HepG2 (cell line): ENCODE results near the gene KIF2C. TPM values are rescaled to one million over a fixed set of nuclear protein-coding genes. Genes with fewer than 3 reads are reported as not detected.
A peak's percentile ranks its signal among the peaks of the same experiment; 100 is the strongest.

Experiments
- HIC2 ChIP-seq: sonication (generic); formaldehyde crosslinking; IDR thresholded peaks from 2 replicates; pipeline ENCODE4 v1.9.0; 2022; ENCODE audit warnings: low read depth, missing genetic modification reagents
- IRF9 ChIP-seq: sonication (generic); formaldehyde crosslinking; IDR thresholded peaks from 2 replicates; pipeline ENCODE4 v1.8.0; 2022; ENCODE audit warnings: missing genetic modification reagents, mild to moderate bottlenecking, borderline replicate concordance
- KLF9 ChIP-seq: IDR thresholded peaks from 2 replicates; pipeline ENCODE4 v1.6.1; 2016; ENCODE audit warnings: low read depth
- NR2F2 ChIP-seq: IDR thresholded peaks from 2 replicates; pipeline ENCODE4 v1.6.1; 2012; ENCODE audit warnings: low read depth, inconsistent platforms, borderline replicate concordance
- PBX3 ChIP-seq: sonication (generic); formaldehyde crosslinking; IDR thresholded peaks from 2 replicates; pipeline ENCODE4 v1.8.1; 2023; ENCODE audit warnings: missing genetic modification reagents, inconsistent platforms, borderline replicate concordance
- REST ChIP-seq, 2 experiments: IDR thresholded peaks; 2 replicates each; pipeline ENCODE4 v1.6.1; 2011 to 2012; ENCODE audit warnings: low read length in 2 of 2, borderline replicate concordance in 1 of 2, low read depth in 1 of 2, mild to moderate bottlenecking in 1 of 2, moderate library complexity in 1 of 2
- SALL2 ChIP-seq: sonication (generic); formaldehyde crosslinking; IDR thresholded peaks from 2 replicates; pipeline ENCODE4 v1.8.1; 2023; ENCODE audit warnings: mild to moderate bottlenecking, missing genetic modification reagents, inconsistent platforms
- SRY ChIP-seq: sonication (generic); formaldehyde crosslinking; IDR thresholded peaks from 2 replicates; pipeline ENCODE4 v1.8.0; 2022; ENCODE audit warnings: mild to moderate bottlenecking, missing genetic modification reagents
- TBX3 ChIP-seq: fragments of 450-650 bp; IDR thresholded peaks from 2 replicates; pipeline ENCODE4 v1.6.1; 2017; ENCODE audit warnings: antibody characterized with exemption, mild to moderate bottlenecking, inconsistent platforms, borderline replicate concordance
- THAP8 ChIP-seq: sonication (generic); formaldehyde crosslinking; IDR thresholded peaks from 2 replicates; pipeline ENCODE4 v1.5.1; 2020; ENCODE audit warnings: missing genetic modification reagents, mild to moderate bottlenecking, borderline replicate concordance
- WIZ ChIP-seq: sonication (generic); formaldehyde crosslinking; IDR thresholded peaks from 2 replicates; pipeline ENCODE4 v1.5.1; 2020; ENCODE audit warnings: mild to moderate bottlenecking, missing genetic modification reagents
- YY1 ChIP-seq: IDR thresholded peaks from 2 replicates; pipeline ENCODE4 v1.6.1; 2011; ENCODE audit warnings: low read length, low read depth, moderate library complexity, mild to moderate bottlenecking; ENCODE audit not compliant: insufficient read depth, insufficient replicate concordance
- ZBTB26 ChIP-seq: IDR thresholded peaks from 2 replicates; pipeline ENCODE4 v1.6.1; 2016; ENCODE audit warnings: missing compliant biosample characterization, missing genetic modification reagents, borderline replicate concordance
- ZKSCAN8 ChIP-seq: IDR thresholded peaks from 2 replicates; pipeline ENCODE4 v1.6.1; 2016; ENCODE audit warnings: borderline replicate concordance, missing genetic modification reagents, missing compliant biosample characterization
- ZNF263 ChIP-seq: sonication (generic); formaldehyde crosslinking; IDR thresholded peaks from 2 replicates; pipeline ENCODE4 v1.4.0; 2020; ENCODE audit warnings: missing genetic modification reagents
- ZNF709 ChIP-seq: sonication (generic); formaldehyde crosslinking; IDR thresholded peaks from 2 replicates; pipeline ENCODE4 v1.5.0; 2020; ENCODE audit warnings: mild to moderate bottlenecking, missing genetic modification reagents
- polyA plus RNA-seq, 8 experiments: library from polyadenylated mRNA; depleted of rRNA in 3 of 8; stranded (reverse) in 7 of 8; unstranded in 1 of 8; fragments of >200 nt; fragmentation: Illumina TruSeq in 4 of 8; extraction: Trizol in 4 of 8; gene quantifications; 2 replicates each; pipeline versions ENCODE4 v1.2.1 to v1.2.3, GENCODE V29; 2011 to 2016; ENCODE audit warnings: low read depth in 4 of 8, missing spikeins in 1 of 8, mixed read lengths in 1 of 8; ENCODE audit not compliant: insufficient read depth in 1 of 8
- total RNA-seq, 5 experiments: library from RNA; depleted of rRNA; stranded (reverse); fragments of >200 nt; fragmentation: Illumina TruSeq; extraction: Trizol; gene quantifications; 2 replicates each; pipeline ENCODE4 v1.2.3, GENCODE V29; 2016; ENCODE audit warnings: low read depth in 1 of 5

KIF2C gene
- total and polyA plus RNA-seq, 2 of the 13 experiments (the other 11 are each of a cell fraction or from before 2014, with no cell fraction given), result 29.7 to 53.7 TPM

GRCh38 chr1:44806704-44807363 is 67.2 kb downstream of the KIF2C start, which contains the start of gene DYNLT4 (continued):
- 0 out of 2 replicates have a peak, but pooled peaks have one; percentile 11 for TF ChIP-seq IRF9
- TF ChIP-seq YY1, result peak; percentile 65
- TF ChIP-seq PBX3 (CRISPR knock-in tag), result no peak
- 0 out of 2 replicates have a peak, but pooled peaks have one; percentile 0 for TF ChIP-seq WIZ (CRISPR knock-in tag)
- peak; percentile 2; the same call in 1 of the 2 replicates for TF ChIP-seq ZNF709 (CRISPR knock-in tag)
- TF ChIP-seq SALL2, result 0 out of 2 replicates have a peak, but pooled peaks have one; percentile 17
- no peak for TF ChIP-seq TBX3
- TF ChIP-seq ZKSCAN8 (CRISPR knock-in tag), result 0 out of 2 replicates have a peak, but pooled peaks have one; percentile 1
- 0 out of 2 replicates have a peak, but pooled peaks have one; percentile 34 for TF ChIP-seq ZBTB26 (CRISPR knock-in tag)
- TF ChIP-seq HIC2 (CRISPR knock-in tag), result 0 out of 2 replicates have a peak, but pooled peaks have one; percentile 29
- TF ChIP-seq SRY, result 0 out of 2 replicates have a peak, but pooled peaks have one; percentile 46
- no peak for TF ChIP-seq KLF9 (CRISPR knock-in tag)
- peak; percentile 35; the same call in 1 of the 2 replicates for TF ChIP-seq NR2F2
- no peak for TF ChIP-seq ZNF263 (CRISPR knock-in tag)
- TF ChIP-seq REST (IDR thresholded peaks at IDR 0.05; ENCODE audit: borderline replicate concordance in 1 of 2, low read depth in 1 of 2, low read length in 2 of 2), result peak in 1 of 2 experiments; percentile 28; a peak in 1 of 4 replicates
- 0 out of 2 replicates have a peak, but pooled peaks have one; percentile 48 for TF ChIP-seq THAP8 (CRISPR knock-in tag)
